ACC112 (cell line): ENCODE data around the gene USP6NL.
"Not testable (repeated sequence)": the region's sequence is repeated elsewhere in the genome, so short reads cannot be mapped to it uniquely, and the experiment has no call there.

Experiments used
- H2AFZ ChIP-seq: fragments of 200-600 bp; sonication (generic); one replicate; pipeline ENCODE4 v1.6.0; 2017; ENCODE audit warnings: antibody characterized with exemption, low read length; ENCODE audit not compliant: unreplicated experiment
- H3K27ac ChIP-seq: fragments of 200-600 bp; sonication (generic); 2 replicates; pipeline ENCODE4 v1.5.1; 2014; ENCODE audit warnings: low read depth, mild to moderate bottlenecking, antibody characterized with exemption, low read length, moderate library complexity
- H3K27me3 ChIP-seq: fragments of 200-600 bp; sonication (generic); 2 replicates; pipeline ENCODE4 v1.6.1; 2014; ENCODE audit warnings: mild to moderate bottlenecking, antibody characterized with exemption, low read length, moderate library complexity, mixed read lengths; ENCODE audit not compliant: insufficient read depth
- H3K36me3 ChIP-seq: fragments of 200-600 bp; sonication (generic); 2 replicates; pipeline ENCODE4 v1.6.1; 2016; ENCODE audit warnings: mild to moderate bottlenecking, antibody characterized with exemption, low read length, moderate library complexity, mixed read lengths; ENCODE audit not compliant: insufficient read depth
- H3K4me1 ChIP-seq: fragments of 200-600 bp; sonication (generic); one replicate; pipeline ENCODE4 v1.6.1; 2016; ENCODE audit warnings: low read length, mixed read lengths; ENCODE audit not compliant: insufficient read depth, unreplicated experiment, control insufficient read depth
- H3K4me3 ChIP-seq: fragments of 200-600 bp; sonication (generic); 2 replicates; pipeline ENCODE4 v1.5.1; 2014; ENCODE audit warnings: mild to moderate bottlenecking, low read depth, low read length
- H3K79me2 ChIP-seq: fragments of 200-600 bp; sonication (generic); one replicate; pipeline ENCODE4 v1.6.0; 2016; ENCODE audit warnings: low read length; ENCODE audit not compliant: control insufficient read depth, unreplicated experiment, insufficient read depth

USP6NL gene

GRCh38 chr10:11437391-11438142 is 173.9 kb downstream of the USP6NL start:
- H3K27me3 ChIP-seq: peaks cover 67% of the 10 kb centered on the region
- H3K79me2 ChIP-seq: no peaks in the 10 kb centered on the region

GRCh38 chr10:11436445-11436844 is 175.0 kb downstream of the USP6NL start:
- peaks cover 58% of the 10 kb centered on the region for H3K27me3 ChIP-seq
- not testable (repeated sequence) for H3K27ac ChIP-seq, H3K4me1 ChIP-seq, H2AFZ ChIP-seq, H3K79me2 ChIP-seq, H3K4me3 ChIP-seq, H3K36me3 ChIP-seq

More at GRCh38 chr10:11437391-11438142, 173.9 kb downstream of the USP6NL start:
- H3K4me3 ChIP-seq: no peak overlapping the region
- no peak overlapping the region for H2AFZ ChIP-seq
- H3K4me1 ChIP-seq: no peaks in the 10 kb centered on the region
- no peak overlapping the region for H3K27ac ChIP-seq
- no peaks in the 10 kb centered on the region for H3K36me3 ChIP-seq

GRCh38 chr10:11435581-11435981 is 175.9 kb downstream of the USP6NL start:
- Histone ChIP-seq H3K79me2 (no peaks in the 10 kb centered on the region), H3K4me1 (no peaks in the 10 kb centered on the region), H3K27ac (no peak overlapping the region), H3K4me3 (no peak overlapping the region), H2AFZ (no peak overlapping the region), H3K27me3 (peaks cover 52% of the 10 kb centered on the region), H3K36me3 (no peaks in the 10 kb centered on the region)

GRCh38 chr10:11434324-11434723 is 177.1 kb downstream of the USP6NL start:
- no peak overlapping the region for H3K27ac ChIP-seq
- peaks cover 45% of the 10 kb centered on the region for H3K27me3 ChIP-seq
- H3K79me2 ChIP-seq: no peaks in the 10 kb centered on the region
- H2AFZ ChIP-seq: no peak overlapping the region
- H3K36me3 ChIP-seq: no peaks in the 10 kb centered on the region
- no peak overlapping the region for H3K4me3 ChIP-seq
- H3K4me1 ChIP-seq: no peaks in the 10 kb centered on the region

GRCh38 chr10:11433657-11434056 is 177.8 kb downstream of the USP6NL start:
- Histone ChIP-seq H2AFZ (no peak overlapping the region), H3K79me2 (no peaks in the 10 kb centered on the region), H3K4me1 (no peaks in the 10 kb centered on the region), H3K27me3 (peaks cover 42% of the 10 kb centered on the region), H3K4me3 (no peak overlapping the region), H3K36me3 (no peaks in the 10 kb centered on the region), H3K27ac (no peak overlapping the region)

- H2AFZ ChIP-seq: no peak overlapping the region
- H3K4me3 ChIP-seq: no peak overlapping the region
- H3K4me1 ChIP-seq: no peaks in the 10 kb centered on the region
- no peak overlapping the region for H3K27ac ChIP-seq
- peaks cover 24% of the 10 kb centered on the region for H3K27me3 ChIP-seq
- no peaks in the 10 kb centered on the region for H3K79me2 ChIP-seq
- no peaks in the 10 kb centered on the region for H3K36me3 ChIP-seq
Observed at GRCh38 chr10:11431216-11431555, 180.3 kb downstream of the USP6NL start.

- no peak overlapping the region for H3K4me3 ChIP-seq
- H2AFZ ChIP-seq: no peak overlapping the region
- H3K79me2 ChIP-seq: no peaks in the 10 kb centered on the region
- H3K27me3 ChIP-seq: peaks cover 21% of the 10 kb centered on the region
- no peaks in the 10 kb centered on the region for H3K4me1 ChIP-seq
- H3K27ac ChIP-seq: no peak overlapping the region
- H3K36me3 ChIP-seq: no peaks in the 10 kb centered on the region
Observed at GRCh38 chr10:11430421-11431215, 180.8 kb downstream of the USP6NL start.

GRCh38 chr10:11429439-11430052 is 181.9 kb downstream of the USP6NL start:
- H2AFZ ChIP-seq: no peak overlapping the region
- H3K36me3 ChIP-seq: no peaks in the 10 kb centered on the region
- no peak overlapping the region for H3K4me3 ChIP-seq
- no peaks in the 10 kb centered on the region for H3K4me1 ChIP-seq
- H3K79me2 ChIP-seq: no peaks in the 10 kb centered on the region
- H3K27me3 ChIP-seq: peaks cover 11% of the 10 kb centered on the region
- no peak overlapping the region for H3K27ac ChIP-seq

GRCh38 chr10:11425676-11426075 is 185.8 kb downstream of the USP6NL start:
- no peak overlapping the region for H3K4me3 ChIP-seq
- no peak overlapping the region for H3K27ac ChIP-seq
- no peaks in the 10 kb centered on the region for H3K79me2 ChIP-seq
- peaks cover 21% of the 10 kb centered on the region; the same call in 1 of the 2 replicates for H3K27me3 ChIP-seq
- no peak overlapping the region for H2AFZ ChIP-seq
- H3K4me1 ChIP-seq: no peaks in the 10 kb centered on the region
- no peaks in the 10 kb centered on the region for H3K36me3 ChIP-seq

- Histone ChIP-seq H3K79me2 (no peaks in the 10 kb centered on the region), H3K36me3 (no peaks in the 10 kb centered on the region), H3K4me3 (no peak overlapping the region), H2AFZ (no peak overlapping the region), H3K4me1 (no peaks in the 10 kb centered on the region), H3K27ac (no peak overlapping the region), H3K27me3 (peaks cover 20% of the 10 kb centered on the region)
Observed at GRCh38 chr10:11425296-11425610, 186.2 kb downstream of the USP6NL start.
